Right cardiac atrium (tissue), 5 donors: ENCODE data around the gene EGFR. TPM values are rescaled to one million over a fixed set of nuclear protein-coding genes. Genes with fewer than 3 reads are reported as not detected.
A peak's percentile ranks its signal among the peaks of the same experiment; 100 is the strongest.

Experiments
- ATAC-seq, 2 donors: fragments of 200-7000 bp; cut with Tn5 transposase; one replicate each; pipeline versions ENCODE4 v1.8.0 to v1.9.1; 2020; ENCODE audit warnings: moderate library complexity in 2 of 2, mild to moderate bottlenecking in 1 of 2
- DNase-seq, 3 donors: peaks; one replicate each; pipeline ENCODE4 v3.0.0-alpha.2; 2020
- H3K27ac ChIP-seq: one replicate; pipeline ENCODE4 v1.5.1; 2013; ENCODE audit warnings: mild to moderate bottlenecking, low read length, control low read depth, moderate library complexity
- H3K27me3 ChIP-seq: one replicate; pipeline ENCODE4 v1.6.1; 2013; ENCODE audit not compliant: control insufficient read depth, insufficient read depth
- H3K4me1 ChIP-seq: one replicate; pipeline ENCODE4 v1.6.1; 2013; ENCODE audit warnings: low read length; ENCODE audit not compliant: control insufficient read depth, insufficient read depth
- H3K4me3 ChIP-seq: one replicate; pipeline ENCODE4 v1.5.1; 2013; ENCODE audit warnings: low read length, control low read depth
- H3K9me3 ChIP-seq: one replicate; pipeline ENCODE4 v1.6.1; 2013; ENCODE audit warnings: low read length; ENCODE audit not compliant: control insufficient read depth
- WGBS: extraction: QIAGEN DNeasy Blood & Tissue Kit; methylation state at CpG from one replicate; pipeline ENCODE4 v1.1.7; 2013; 5-methylcytosine and 5-hydroxymethylcytosine counted together
- intact Hi-C, 4 donors: fragments of 100-400 bp; cut with DNase I; formaldehyde crosslinking; loops; one replicate each; pipeline versions ENCODE4 v1.11.0 to v1.14.0; 2022 to 2023
- polyA plus RNA-seq: library from polyadenylated mRNA; stranded (reverse); fragments of 200-250 nt; gene quantifications from one replicate; pipeline ENCODE4 v1.2.3, GENCODE V29; 2013
- total RNA-seq, 4 donors: library from RNA; stranded (reverse); fragmentation: NEBNext Ultra II Directional; extraction: Animal tissue kit (Norgen Biotek cat#: 25700); gene quantifications; one replicate each; pipeline ENCODE4 v1.2.1, GENCODE V29; 2021
- donor health status: healthy with polysubstance abuse.
- donor health status: DM: no; HTN: yes; CAD: no.
- donor health status: DM: no; HTN: no; CAD: no.
- donor health status: DM: no; HTN: yes; CAD: no; lungs with severe emphysema.
- donor health status: DM: yes; HTN: yes; CAD: no.

EGFR gene
- total and polyA plus RNA-seq, 5 donors: 4.2 to 21.8 (median 14.8) TPM

DNA sequence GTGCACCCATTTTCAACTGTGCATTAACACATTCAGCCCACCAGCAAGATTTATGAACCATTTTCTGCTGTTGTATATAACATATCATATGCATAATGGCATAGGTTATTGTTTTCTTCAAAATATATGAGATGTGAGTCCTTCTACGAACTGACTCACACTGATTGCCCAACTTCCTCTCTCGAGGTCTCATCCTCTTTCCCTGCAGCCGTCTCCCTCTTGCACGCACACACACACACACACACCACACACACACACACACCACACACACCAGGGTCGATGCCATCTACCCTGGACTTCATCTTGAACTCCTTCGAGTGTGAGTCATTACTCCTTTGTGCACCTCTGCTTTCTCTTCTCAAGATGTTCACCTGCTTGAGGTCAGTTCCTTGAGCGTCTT lies 36.7 kb downstream of the EGFR start:
- no peak for ATAC-seq
- Histone ChIP-seq H3K9me3 (no peaks in the 10 kb centered on the region), H3K4me1 (peaks cover 3% of the 10 kb centered on the region), H3K27ac (no peak overlapping the region), H3K27me3 (no peaks in the 10 kb centered on the region), H3K4me3 (no peak overlapping the region)
- WGBS: 87% methylated on average over 7 of the region's 7 CpGs
- intact Hi-C loops: no loop called here
- no peak for DNase-seq

DNA sequence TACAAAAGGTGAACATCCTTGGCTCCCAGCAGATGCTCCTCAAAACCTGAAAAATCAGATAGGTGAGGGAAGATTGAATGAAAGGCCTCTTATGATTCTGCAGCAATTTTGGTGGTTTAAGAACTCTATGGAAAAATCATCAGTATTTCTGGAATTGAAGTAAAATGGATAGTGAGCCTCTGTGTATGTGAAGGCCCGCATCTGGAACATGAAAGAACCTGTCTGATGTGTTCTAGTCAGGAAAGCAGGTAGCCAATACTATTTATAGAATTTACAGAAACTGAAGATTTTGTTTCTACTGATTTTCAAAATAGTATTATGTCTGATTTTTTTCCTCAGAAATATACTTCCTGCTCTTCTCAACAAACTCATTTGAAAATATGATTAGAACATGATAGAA lies 37.3 kb downstream of the EGFR start:
- ATAC-seq (no peak), DNase-seq (no peak)
- peaks cover 5% of the 10 kb centered on the region for H3K4me1 ChIP-seq
- WGBS: 96% methylated on average over 1 of the region's 1 CpG
- H3K4me3 ChIP-seq: no peak overlapping the region
- H3K9me3 ChIP-seq: no peaks in the 10 kb centered on the region
- no peak overlapping the region for H3K27ac ChIP-seq
- H3K27me3 ChIP-seq: no peaks in the 10 kb centered on the region
- intact Hi-C loops: no loop called here

DNA sequence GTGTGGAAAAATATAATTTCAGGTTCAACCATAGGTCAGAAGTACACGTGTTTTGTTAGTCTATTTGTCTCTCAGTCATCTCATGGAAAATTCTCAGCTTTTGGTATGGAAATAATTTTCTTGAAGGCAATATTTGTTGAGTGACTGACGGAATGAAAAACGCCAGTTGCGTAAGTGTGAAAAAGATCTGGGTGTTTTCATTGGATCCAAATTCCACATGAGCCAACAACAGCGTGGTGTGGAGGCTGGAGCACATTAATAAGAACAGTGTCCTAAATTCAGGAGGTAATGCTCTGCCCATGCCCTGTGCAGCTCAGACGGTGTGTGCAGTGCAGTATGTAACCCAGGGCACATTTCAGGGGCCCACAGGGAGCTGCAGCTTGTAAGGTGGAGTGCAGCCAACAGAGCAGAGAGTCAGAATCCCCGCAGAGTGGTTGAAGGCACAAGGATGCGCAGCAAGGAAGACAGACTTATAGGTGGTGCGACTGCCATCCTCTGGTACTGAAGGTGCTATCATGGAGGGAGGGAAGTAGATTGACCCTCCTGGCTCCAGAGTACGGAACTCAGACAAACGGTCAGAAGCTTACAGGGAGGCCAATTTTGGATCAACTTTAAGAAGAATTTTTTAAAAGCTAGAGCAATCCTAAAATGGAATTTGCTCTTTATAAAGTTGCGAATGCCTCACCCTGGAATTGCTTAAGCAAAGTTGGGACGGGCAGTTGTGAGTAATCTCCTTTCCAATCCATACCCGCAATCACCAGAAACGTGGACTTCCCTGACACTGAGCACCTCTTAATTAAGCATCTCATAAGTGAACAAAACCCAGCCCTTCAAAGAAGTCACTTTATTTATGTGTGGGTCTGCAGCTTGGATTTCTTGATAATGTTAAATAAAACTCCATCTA lies 38.0 kb downstream of the EGFR start:
- intact Hi-C loops: no loop called here
- H3K4me3 ChIP-seq: no peak overlapping the region
- no peaks in the 10 kb centered on the region for H3K9me3 ChIP-seq
- H3K27me3 ChIP-seq: no peaks in the 10 kb centered on the region
- ATAC-seq: peak; percentile 71 to 75
- WGBS: 67% methylated on average over 15 of the region's 15 CpGs
- peaks cover 9% of the 10 kb centered on the region for H3K4me1 ChIP-seq
- peak in 2 of 3 donors; percentile 40 to 73 for DNase-seq
- peak overlapping the region; percentile 30 for H3K27ac ChIP-seq

DNA sequence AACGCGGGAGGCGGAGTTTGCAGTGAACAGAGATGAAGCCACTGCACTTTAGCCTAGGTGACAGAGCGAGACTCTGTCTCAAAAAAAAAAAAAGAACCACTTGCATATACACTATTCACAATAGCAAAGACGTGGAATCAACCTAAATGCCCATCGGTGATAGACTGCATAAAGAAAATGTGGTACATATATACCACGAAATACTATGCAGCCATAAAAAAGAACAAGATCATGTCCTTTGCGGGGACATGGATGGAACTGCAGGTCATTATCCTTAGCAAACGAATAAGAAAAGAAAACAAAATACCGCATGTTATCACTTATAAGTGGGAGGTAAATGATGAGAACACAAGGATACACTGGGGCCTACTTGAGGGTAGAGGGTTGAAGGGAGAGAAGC lies 39.5 kb downstream of the EGFR start:
- Histone ChIP-seq H3K4me1 (peaks cover 9% of the 10 kb centered on the region), H3K27ac (no peak overlapping the region), H3K4me3 (no peak overlapping the region), H3K9me3 (no peaks in the 10 kb centered on the region), H3K27me3 (no peaks in the 10 kb centered on the region)
- intact Hi-C loops: no loop called here
- no peak for ATAC-seq
- WGBS: 98% methylated on average over 10 of the region's 10 CpGs
- no peak for DNase-seq

DNA sequence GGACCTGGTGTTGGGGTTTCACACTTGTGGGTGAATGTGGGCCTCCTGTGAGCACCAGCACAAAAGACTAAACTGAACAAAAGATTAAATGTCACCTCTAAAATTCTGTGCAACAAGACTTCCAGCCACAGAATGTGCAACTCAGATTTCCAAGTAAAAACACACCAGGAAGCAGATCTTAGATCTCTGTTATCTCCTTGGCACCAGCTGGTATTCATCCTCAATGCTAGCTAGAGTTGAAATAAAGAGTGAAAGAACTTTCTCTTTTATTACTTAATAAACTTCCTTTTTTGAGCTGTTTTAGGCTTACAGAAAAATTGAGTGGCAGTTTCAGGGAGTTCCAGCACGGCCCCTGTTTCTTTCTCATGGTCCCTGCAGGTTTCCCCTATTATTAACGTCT lies 40.2 kb downstream of the EGFR start:
- H3K9me3 ChIP-seq: no peaks in the 10 kb centered on the region
- ATAC-seq (no peak), DNase-seq (no peak)
- H3K4me1 ChIP-seq: peaks cover 9% of the 10 kb centered on the region
- WGBS: 73% methylated on average over 2 of the region's 2 CpGs
- intact Hi-C loops: no loop called here
- H3K27me3 ChIP-seq: no peaks in the 10 kb centered on the region
- H3K27ac ChIP-seq: no peak overlapping the region
- no peak overlapping the region for H3K4me3 ChIP-seq

DNA sequence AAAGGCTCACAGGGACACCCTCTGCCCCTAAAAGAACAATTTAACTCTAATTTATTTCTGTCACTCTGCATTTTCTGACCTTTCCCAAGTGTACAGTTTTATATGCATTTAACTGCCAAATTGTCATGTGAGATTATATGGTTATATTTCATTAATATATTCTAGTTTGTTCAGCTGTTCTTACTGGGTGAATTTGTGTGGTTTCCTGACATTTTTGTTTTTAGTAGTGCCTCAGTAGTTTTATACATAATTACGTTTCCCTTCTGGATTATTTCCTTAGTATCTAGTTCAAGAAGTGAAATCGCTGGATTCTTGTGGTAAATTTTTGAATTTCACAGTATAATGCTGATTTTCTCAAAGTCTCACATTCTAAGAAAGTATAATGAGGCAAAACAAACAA lies 41.3 kb downstream of the EGFR start:
- Histone ChIP-seq H3K9me3 (no peaks in the 10 kb centered on the region), H3K4me3 (no peak overlapping the region), H3K4me1 (peaks cover 9% of the 10 kb centered on the region), H3K27me3 (no peaks in the 10 kb centered on the region), H3K27ac (no peak overlapping the region)
- 89% methylated on average over 2 of the region's 2 CpGs for WGBS
- DNase-seq (no peak), ATAC-seq (no peak)
- intact Hi-C loops: no loop called here

DNA sequence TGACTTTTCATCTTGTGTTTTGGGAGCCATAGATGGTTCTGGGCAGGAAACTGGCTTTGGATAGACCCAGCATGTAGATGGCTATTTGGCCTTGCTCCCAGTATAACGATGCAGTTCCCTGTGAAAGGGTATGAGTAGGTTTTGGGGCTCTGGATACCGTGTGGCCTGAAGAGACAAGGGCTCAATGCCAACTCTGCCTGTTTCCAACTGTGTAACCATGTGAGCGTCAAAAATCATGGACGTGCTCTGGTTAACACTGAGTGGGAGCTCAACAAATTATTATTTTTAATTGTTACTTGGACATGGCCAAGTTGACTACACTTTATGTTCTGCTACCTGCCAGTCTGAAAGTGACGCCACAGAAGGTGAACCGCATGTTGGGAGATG lies 41.8 kb downstream of the EGFR start:
- no peak for ATAC-seq
- DNase-seq: no peak
- peaks cover 9% of the 10 kb centered on the region for H3K4me1 ChIP-seq
- intact Hi-C loops: no loop called here
- no peak overlapping the region for H3K4me3 ChIP-seq
- no peak overlapping the region for H3K27ac ChIP-seq
- 67% methylated on average over 6 of the region's 6 CpGs for WGBS
- no peaks in the 10 kb centered on the region for H3K9me3 ChIP-seq
- no peaks in the 10 kb centered on the region for H3K27me3 ChIP-seq

DNA sequence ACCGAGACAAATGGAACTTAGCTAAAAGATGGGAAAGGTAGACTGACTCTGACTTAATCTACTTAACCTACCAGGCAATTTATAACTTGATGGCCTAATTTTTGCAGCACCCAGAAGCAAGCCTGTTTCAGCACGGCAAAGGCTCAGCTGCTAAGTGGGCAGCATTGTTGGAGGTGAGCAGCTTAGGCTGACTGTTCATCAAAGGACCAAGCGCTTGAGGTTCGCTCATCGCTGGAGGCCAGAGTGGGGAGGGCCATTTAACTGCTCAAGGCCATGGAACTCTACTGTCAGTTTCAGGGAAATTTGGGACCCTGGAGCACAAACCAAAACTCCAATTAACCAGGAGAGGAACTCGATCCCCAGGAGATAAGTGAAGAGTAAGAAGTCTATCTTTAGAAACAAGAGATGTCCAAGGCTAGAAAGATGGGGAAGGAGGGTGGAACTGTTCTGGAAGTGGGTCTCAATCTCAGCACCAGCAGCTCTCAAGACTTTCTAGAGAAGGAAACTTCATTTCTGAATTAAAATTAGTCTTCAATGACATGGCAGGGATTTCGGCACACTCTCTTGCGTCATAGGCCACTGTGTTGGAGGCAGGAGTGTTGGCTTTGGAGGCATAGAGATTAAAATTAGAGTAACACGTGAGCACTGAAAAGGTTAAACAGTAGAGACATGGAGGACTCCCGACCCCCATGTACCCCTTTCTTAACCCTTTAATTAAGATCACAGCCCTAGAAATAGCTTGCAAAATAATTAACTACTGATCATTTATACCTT lies 43.1 kb downstream of the EGFR start:
- H3K9me3 ChIP-seq: no peaks in the 10 kb centered on the region
- DNase-seq (no peak), ATAC-seq (no peak)
- H3K4me1 ChIP-seq: peaks cover 11% of the 10 kb centered on the region
- WGBS: 84% methylated on average over 10 of the region's 10 CpGs
- no peaks in the 10 kb centered on the region for H3K27me3 ChIP-seq
- intact Hi-C loops: no loop called here
- no peak overlapping the region for H3K4me3 ChIP-seq
- H3K27ac ChIP-seq: no peak overlapping the region

DNA sequence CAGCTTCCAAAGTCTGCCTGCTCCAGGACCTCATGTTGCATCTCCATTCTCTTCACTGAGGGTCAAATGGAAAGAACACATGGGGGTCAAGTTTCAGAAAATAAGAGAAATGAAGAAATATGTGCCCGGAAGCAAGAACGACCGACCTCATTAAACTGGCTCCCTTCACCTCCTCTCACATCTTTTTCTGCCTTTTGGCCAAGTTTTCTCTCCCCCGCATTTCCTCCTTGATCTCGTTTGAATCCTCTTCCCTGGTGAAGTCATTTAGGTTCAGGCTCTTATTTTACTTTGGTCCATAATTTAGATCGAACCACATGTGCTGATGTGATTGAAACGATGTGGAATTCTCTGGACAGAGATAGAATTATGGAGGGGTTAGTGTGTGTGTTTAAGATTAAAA lies 44.2 kb downstream of the EGFR start:
- 75% methylated on average over 7 of the region's 7 CpGs for WGBS
- Histone ChIP-seq H3K9me3 (no peaks in the 10 kb centered on the region), H3K27me3 (no peaks in the 10 kb centered on the region), H3K27ac (no peak overlapping the region), H3K4me1 (peaks cover 11% of the 10 kb centered on the region), H3K4me3 (no peak overlapping the region)
- ATAC-seq (no peak), DNase-seq (no peak)
- intact Hi-C loops: no loop called here

DNA sequence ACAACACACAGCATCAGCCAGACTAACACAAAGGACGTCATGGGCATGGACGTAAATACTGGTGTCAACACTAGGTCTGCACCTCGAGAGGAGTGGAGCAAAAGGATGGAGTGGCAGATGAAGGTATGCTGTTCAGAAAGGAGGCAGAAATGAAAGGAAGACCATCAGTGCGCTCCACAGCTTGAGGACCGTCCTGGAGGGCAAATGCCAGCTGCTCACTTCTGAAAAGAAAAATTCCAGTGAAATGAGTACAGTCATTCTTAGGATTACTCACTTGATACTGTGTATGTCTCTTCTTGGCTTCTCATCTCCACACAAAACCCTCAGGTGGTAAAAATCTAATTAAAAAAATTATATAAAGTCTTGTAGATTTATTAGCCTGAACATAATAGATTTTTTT lies 44.8 kb downstream of the EGFR start:
- DNase-seq (no peak), ATAC-seq (no peak)
- 92% methylated on average over 5 of the region's 5 CpGs for WGBS
- H3K27me3 ChIP-seq: no peaks in the 10 kb centered on the region
- H3K4me1 ChIP-seq: peaks cover 13% of the 10 kb centered on the region
- no peak overlapping the region for H3K27ac ChIP-seq
- intact Hi-C loops: no loop called here
- no peaks in the 10 kb centered on the region for H3K9me3 ChIP-seq
- H3K4me3 ChIP-seq: no peak overlapping the region

DNA sequence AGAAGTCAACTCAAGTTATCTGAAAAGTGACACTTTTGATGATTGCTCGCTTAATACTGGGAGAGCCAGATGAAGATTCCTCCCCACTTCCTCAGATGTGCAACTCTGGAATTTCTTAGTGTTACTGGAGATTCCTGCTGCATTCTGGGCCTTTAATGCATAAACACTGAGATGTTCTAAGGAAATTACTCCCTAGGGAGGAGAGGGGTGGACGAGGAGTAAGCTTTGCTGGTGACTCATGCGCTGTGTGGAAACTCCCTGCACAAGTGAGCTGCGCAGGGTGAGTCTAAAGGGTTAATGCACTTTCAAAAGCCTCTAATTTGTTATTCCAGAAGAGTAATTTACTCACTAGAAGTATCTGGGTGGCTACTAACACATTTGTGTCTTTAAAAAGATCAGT lies 46.3 kb downstream of the EGFR start:
- intact Hi-C loops: no loop called here
- no peaks in the 10 kb centered on the region for H3K27me3 ChIP-seq
- H3K4me1 ChIP-seq: peaks cover 13% of the 10 kb centered on the region
- WGBS: 44% methylated on average over 4 of the region's 4 CpGs
- no peak overlapping the region for H3K27ac ChIP-seq
- peak; percentile 68 to 76 for ATAC-seq
- H3K9me3 ChIP-seq: no peaks in the 10 kb centered on the region
- no peak overlapping the region for H3K4me3 ChIP-seq
- peak in 2 of 3 donors; percentile 49 to 59 for DNase-seq
